H1 (cell line): ENCODE measurements around the gene SLC16A5. TPM values are rescaled to one million over a fixed set of nuclear protein-coding genes. Genes with fewer than 3 reads are reported as not detected.

ENCODE experiments used
- CHD7 ChIP-seq: fragments of 300-600 bp; sonication (generic); IDR thresholded peaks from 2 replicates; pipeline ENCODE4 v1.7.1; 2012; ENCODE audit warnings: low read length, moderate library complexity, mild to moderate bottlenecking, inconsistent platforms; ENCODE audit not compliant: insufficient replicate concordance
- CREB1 ChIP-seq: IDR thresholded peaks from 2 replicates; pipeline ENCODE4 v1.6.1; 2012; ENCODE audit warnings: inconsistent platforms
- E2F6 ChIP-seq: IDR thresholded peaks from 2 replicates; pipeline ENCODE4 v1.6.1; 2012; ENCODE audit warnings: inconsistent platforms
- EZH2 ChIP-seq: fragments of 200-600 bp; sonication (generic); IDR thresholded peaks from 2 replicates; pipeline ENCODE4 v1.7.1; 2012; ENCODE audit warnings: low read depth, mild to moderate bottlenecking, moderate library complexity, low read length, inconsistent platforms; ENCODE audit not compliant: severe bottlenecking
- GABPA ChIP-seq: IDR thresholded peaks from 2 replicates; pipeline ENCODE4 v1.6.1; 2011; ENCODE audit warnings: mild to moderate bottlenecking, low read length, moderate library complexity, borderline replicate concordance; ENCODE audit not compliant: insufficient read depth
- MAFK ChIP-seq: IDR thresholded peaks from 2 replicates; pipeline ENCODE4 v1.6.1; 2012; ENCODE audit warnings: low read depth, mild to moderate bottlenecking, improper control_type of control experiment, low read length
- POLR2A ChIP-seq, 2 experiments: IDR thresholded peaks; 1 replicate in 1 of 2; 2 replicates in 1 of 2; pipeline ENCODE4 v1.6.1; 2011; ENCODE audit warnings: low read depth in 2 of 2, low read length in 2 of 2, mild to moderate bottlenecking in 2 of 2; ENCODE audit errors: control extremely low read depth in 1 of 2
- RXRA ChIP-seq: IDR thresholded peaks from 2 replicates; pipeline ENCODE4 v1.6.1; 2011; ENCODE audit warnings: low read depth, mild to moderate bottlenecking, low read length, moderate library complexity; ENCODE audit not compliant: insufficient read depth
- polyA plus RNA-seq, 7 experiments: library from polyadenylated mRNA; depleted of rRNA in 3 of 7; stranded (reverse) in 5 of 7; unstranded in 2 of 7; fragments of >200 nt in 5 of 7; fragments of 200-250 nt in 2 of 7; gene quantifications; 1 replicate in 5 of 7; 2 replicates in 1 of 7; 4 replicates in 1 of 7; pipeline versions ENCODE4 v1.2.1 to v1.2.3, GENCODE V29; 2011 to 2013; ENCODE audit warnings: missing spikeins in 2 of 7, mixed read lengths in 2 of 7
- total RNA-seq: library from RNA; stranded (reverse); fragmentation: NEBNext Ultra II Directional; extraction: Animal tissue kit (Norgen Biotek cat#: 25700); gene quantifications from 2 replicates; pipeline ENCODE4 v1.2.1, GENCODE V29; 2021

SLC16A5 gene
- total and polyA plus RNA-seq, 2 of the 8 experiments (the other 6 are each of a cell fraction or from before 2014, with no cell fraction given): 17.1 to 34.7 TPM

- TF ChIP-seq CHD7 (no peak), GABPA (no peak), E2F6 (no peak), EZH2 (no peak), RXRA (no peak), POLR2A (IDR thresholded peaks at IDR 0.05; ENCODE audit: control extremely low read depth in 1 of 2, low read depth in 2 of 2, low read length in 2 of 2) (peak in 1 of 2 experiments; percentile 75; a peak in 2 of 3 replicates), CREB1 (no peak), MAFK (no peak)
These were observed at the start of gene SLC16A5 (continued) for GRCh38 chr17:75087558-75088453.
